CD4-positive, alpha-beta memory T cell (primary cell): ENCODE results near the gene NOP16. TPM values are rescaled to one million over a fixed set of nuclear protein-coding genes. Genes with fewer than 3 reads are reported as not detected.

Experiments
- CTCF ChIA-PET: fragments of 350-600 bp; sonication (Branson Sonifier 250); formaldehyde crosslinking; loops from one replicate; lab custom pipeline; 2021; ENCODE audit warnings: inconsistent platforms; ENCODE audit not compliant: partially characterized antibody; lab: Charles Lee
- POLR2A ChIA-PET: fragments of 350-600 bp; sonication (Branson Sonifier 250); formaldehyde crosslinking; loops from one replicate; lab custom pipeline; 2021; ENCODE audit not compliant: partially characterized antibody; lab: Charles Lee
- DNase-seq, 5 donors: peaks; one replicate each; pipeline versions ENCODE4 v3.0.0 to v3.0.0-alpha.2; 2020 to 2022; ENCODE audit warnings: mixed read lengths in 1 of 5
- H3K27ac ChIP-seq: one replicate; pipeline ENCODE4 v1.7.0; 2013; ENCODE audit warnings: low read depth, low read length
- H3K27me3 ChIP-seq: 2 replicates; pipeline ENCODE4 v1.7.0; 2013; ENCODE audit warnings: mild to moderate bottlenecking, low read length, moderate library complexity; ENCODE audit not compliant: insufficient read depth
- H3K36me3 ChIP-seq: 2 replicates; pipeline ENCODE4 v1.7.0; 2013; ENCODE audit warnings: mild to moderate bottlenecking, low read length, moderate library complexity; ENCODE audit not compliant: insufficient read depth
- H3K4me1 ChIP-seq: 2 replicates; pipeline ENCODE4 v1.7.0; 2013; ENCODE audit warnings: mild to moderate bottlenecking, low read length, moderate library complexity; ENCODE audit not compliant: insufficient read depth
- H3K4me3 ChIP-seq, 2 donors: one replicate each; pipeline ENCODE4 v1.7.0; 2013; ENCODE audit warnings: low read length in 2 of 2, mild to moderate bottlenecking in 1 of 2
- H3K9me3 ChIP-seq, 2 donors: one replicate each; pipeline ENCODE4 v1.7.0; 2013; ENCODE audit warnings: low read length in 2 of 2, control low read depth in 1 of 2; ENCODE audit not compliant: control insufficient read depth in 1 of 2
- H3K27ac Mint-ChIP-seq, 7 donors: one replicate each; pipeline ENCODE4 v1.8.0; 2020 to 2021; ENCODE audit warnings: mixed read lengths in 7 of 7, mild to moderate bottlenecking in 6 of 7, inconsistent platforms in 3 of 7, moderate library complexity in 3 of 7
- H3K27me3 Mint-ChIP-seq, 2 donors: one replicate each; pipeline ENCODE4 v1.8.0; 2020 to 2021; ENCODE audit warnings: mixed read lengths in 2 of 2
- H3K36me3 Mint-ChIP-seq, 2 donors: one replicate each; pipeline ENCODE4 v1.8.0; 2020 to 2021; ENCODE audit warnings: mixed read lengths in 2 of 2, inconsistent platforms in 1 of 2, mild to moderate bottlenecking in 1 of 2
- H3K4me1 Mint-ChIP-seq, 4 donors: one replicate each; pipeline ENCODE4 v1.8.0; 2020 to 2021; ENCODE audit warnings: mixed read lengths in 4 of 4, mild to moderate bottlenecking in 1 of 4
- H3K4me3 Mint-ChIP-seq, 8 donors: one replicate each; pipeline ENCODE4 v1.8.0; 2020 to 2021; ENCODE audit warnings: mixed read lengths in 8 of 8, mild to moderate bottlenecking in 7 of 8, moderate library complexity in 6 of 8, inconsistent platforms in 3 of 8
- H3K9me3 Mint-ChIP-seq, 8 donors: one replicate each; pipeline ENCODE4 v1.8.0; 2020 to 2021; ENCODE audit warnings: mixed read lengths in 8 of 8, mild to moderate bottlenecking in 5 of 8, inconsistent platforms in 3 of 8, moderate library complexity in 1 of 8
- intact Hi-C: fragments of 100-400 bp; cut with micrococcal nuclease; formaldehyde crosslinking; loops from one replicate; pipeline ENCODE4 v1.15.1; 2023
- polyA plus RNA-seq, 2 donors: library from polyadenylated mRNA; unstranded; fragments of 300-500 nt; fragmentation: Illumina TruSeq; gene quantifications; one replicate each; pipeline ENCODE4 v1.2.3, GENCODE V29; 2021
- total RNA-seq, 2 experiments: library from RNA; stranded (reverse); gene quantifications; one replicate each; pipeline ENCODE4 v1.2.3, GENCODE V29; 2021

The NOP16 gene
- total and polyA plus RNA-seq, 4 experiments from 2014 or later = 16.9 to 46.3 (median 19.3) TPM

GRCh38 chr5:176353533-176353932 lies 34.9 kb downstream of the NOP16 start:
- Mint-ChIP-seq H3K9me3 (no peaks in the 10 kb centered on the region), H3K4me1 (peaks cover 17 to 40% (median 29%) of the 10 kb centered on the region in 4 donors), H3K4me3 (no peak overlapping the region), H3K27ac (peak overlapping the region in 3 of 7 donors; percentile 2 to 24 (median 15)), H3K27me3 (no peaks in the 10 kb centered on the region), H3K36me3 (peaks cover 45 to 91% of the 10 kb centered on the region in 2 donors)
- Histone ChIP-seq H3K27me3 (no peaks in the 10 kb centered on the region), H3K4me3 (no peak overlapping the region), H3K9me3 (no peaks in the 10 kb centered on the region), H3K27ac (no peak overlapping the region), H3K36me3 (peaks cover 69% of the 10 kb centered on the region), H3K4me1 (no peaks in the 10 kb centered on the region)
- ChIA-PET CTCF (interaction anchor here (0.6 to 1.2 kb wide), 2 partner anchors 8 to 55 kb away, joined by 3 to 5 read pairs; partner anchors contain the start of gene KIAA1191), POLR2A (interaction anchor here (3.8 kb wide), 1 partner anchor 8 kb away, joined by 19 read pairs; the partner anchor contains the start of gene KIAA1191)
- intact Hi-C loops = no loop called here
- no peak for DNase-seq

- peaks cover 69% of the 10 kb centered on the region for H3K36me3 ChIP-seq
- no peaks in the 10 kb centered on the region for H3K4me1 ChIP-seq
- no peak for DNase-seq
- Mint-ChIP-seq H3K27me3 (no peaks in the 10 kb centered on the region), H3K4me1 (peaks cover 12 to 29% (median 20%) of the 10 kb centered on the region in 4 donors), H3K27ac (peak overlapping the region in 3 of 7 donors; percentile 8 to 80 (median 44)), H3K36me3 (peaks cover 46 to 91% of the 10 kb centered on the region in 2 donors), H3K4me3 (no peak overlapping the region), H3K9me3 (no peaks in the 10 kb centered on the region)
- H3K4me3 ChIP-seq = no peak overlapping the region
- no peaks in the 10 kb centered on the region for H3K9me3 ChIP-seq
- ChIA-PET CTCF (interaction anchor here (0.8 kb wide), 1 partner anchor 10 kb away, joined by 4 read pairs; the partner anchor contains the start of gene KIAA1191), POLR2A (interaction anchor here (0.7 to 3.8 kb wide), 2 partner anchors 10 to 190 kb away, joined by 3 to 19 read pairs; partner anchors contain the start of gene KIAA1191)
- no peaks in the 10 kb centered on the region for H3K27me3 ChIP-seq
- intact Hi-C loops = no loop called here
- H3K27ac ChIP-seq = no peak overlapping the region
These were observed 36.1 kb downstream of the NOP16 start for GRCh38 chr5:176352116-176352878.

- peaks cover 45 to 90% of the 10 kb centered on the region in 2 donors for H3K36me3 Mint-ChIP-seq
- H3K9me3 ChIP-seq = no peaks in the 10 kb centered on the region
- CTCF ChIA-PET = no interaction called here
- no peak for DNase-seq
- H3K36me3 ChIP-seq = peaks cover 77% of the 10 kb centered on the region
- peak overlapping the region in 2 of 7 donors; percentile 54 to 62 for H3K27ac Mint-ChIP-seq
- POLR2A ChIA-PET = interaction anchor here (3.8 kb wide), 1 partner anchor 11 kb away, joined by 19 read pairs; the partner anchor contains the start of gene KIAA1191
- intact Hi-C loops = no loop called here
- H3K9me3 Mint-ChIP-seq = no peaks in the 10 kb centered on the region
- no peak overlapping the region for H3K27ac ChIP-seq
- H3K4me3 Mint-ChIP-seq = no peak overlapping the region
- H3K27me3 ChIP-seq = no peaks in the 10 kb centered on the region
- H3K27me3 Mint-ChIP-seq = no peaks in the 10 kb centered on the region
- H3K4me1 Mint-ChIP-seq = peaks cover 8 to 24% (median 14%) of the 10 kb centered on the region in 4 donors
- no peaks in the 10 kb centered on the region for H3K4me1 ChIP-seq
- no peak overlapping the region for H3K4me3 ChIP-seq
These were observed 38.0 kb downstream of the NOP16 start for GRCh38 chr5:176350416-176350815.

DNA sequence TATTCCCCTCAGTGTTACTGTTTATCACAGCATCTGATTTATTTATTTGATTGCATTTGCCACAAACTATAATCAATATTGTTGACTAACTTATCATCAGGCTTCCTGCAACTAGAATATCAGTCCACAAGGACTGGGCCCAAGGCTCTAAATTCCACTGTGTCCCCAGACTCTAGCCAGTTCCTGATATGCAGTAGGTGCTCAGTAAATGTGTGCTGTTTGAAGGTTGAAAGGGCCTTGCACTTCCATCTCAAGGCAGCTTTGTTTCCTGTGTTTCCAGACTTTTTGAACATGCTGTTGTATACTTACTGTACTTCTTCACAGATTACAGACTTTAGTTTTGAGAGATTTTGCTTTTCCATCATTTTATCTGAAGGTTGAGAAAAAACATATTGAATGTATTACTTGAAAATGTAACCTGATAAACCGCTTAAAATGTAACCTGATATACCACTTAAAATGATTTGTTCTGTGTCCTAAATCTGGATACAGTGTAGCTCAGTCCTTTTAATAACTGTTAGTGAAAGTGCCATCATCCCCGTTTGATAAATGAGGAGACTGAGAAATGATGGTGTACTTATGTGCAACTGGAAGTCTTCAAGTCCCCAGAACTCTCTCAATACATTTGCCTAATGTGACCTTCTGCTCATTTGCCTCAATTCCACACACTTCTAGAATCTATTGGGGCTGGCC lies 45.5 kb downstream of the NOP16 start:
- Histone ChIP-seq H3K4me3 (no peak overlapping the region), H3K36me3 (peaks cover 22% of the 10 kb centered on the region), H3K9me3 (no peaks in the 10 kb centered on the region), H3K27me3 (no peaks in the 10 kb centered on the region), H3K4me1 (no peaks in the 10 kb centered on the region), H3K27ac (no peak overlapping the region)
- H3K27ac Mint-ChIP-seq = peak overlapping the region in 5 of 7 donors; percentile 10 to 63 (median 18)
- ChIA-PET CTCF (interaction anchor here (0.6 kb wide), 1 partner anchor 80 kb away, joined by 3 read pairs; no protein-coding TSS in a partner anchor), POLR2A (interaction anchor here (0.9 kb wide), 1 partner anchor 19 kb away, joined by 3 read pairs; the partner anchor contains the start of gene KIAA1191)
- no peaks in the 10 kb centered on the region for H3K9me3 Mint-ChIP-seq
- peaks cover 13 to 58% of the 10 kb centered on the region in 2 donors for H3K36me3 Mint-ChIP-seq
- H3K4me1 Mint-ChIP-seq = no peaks in the 10 kb centered on the region
- intact Hi-C loops = no loop called here
- no peaks in the 10 kb centered on the region for H3K27me3 Mint-ChIP-seq
- no peak overlapping the region for H3K4me3 Mint-ChIP-seq
- DNase-seq = no peak

GRCh38 chr5:176342158-176342483 lies 46.3 kb downstream of the NOP16 start:
- no peak for DNase-seq
- Mint-ChIP-seq H3K36me3 (peaks cover 12 to 56% of the 10 kb centered on the region in 2 donors), H3K4me1 (no peaks in the 10 kb centered on the region), H3K27me3 (no peaks in the 10 kb centered on the region), H3K27ac (peak overlapping the region in 4 of 7 donors; percentile 12 to 45 (median 21)), H3K4me3 (no peak overlapping the region), H3K9me3 (no peaks in the 10 kb centered on the region)
- Histone ChIP-seq H3K36me3 (peaks cover 21% of the 10 kb centered on the region), H3K27ac (no peak overlapping the region), H3K27me3 (no peaks in the 10 kb centered on the region), H3K4me1 (no peaks in the 10 kb centered on the region), H3K4me3 (no peak overlapping the region), H3K9me3 (no peaks in the 10 kb centered on the region)
- ChIA-PET CTCF (no interaction called here), POLR2A (no interaction called here)
- intact Hi-C loops = no loop called here

DNA sequence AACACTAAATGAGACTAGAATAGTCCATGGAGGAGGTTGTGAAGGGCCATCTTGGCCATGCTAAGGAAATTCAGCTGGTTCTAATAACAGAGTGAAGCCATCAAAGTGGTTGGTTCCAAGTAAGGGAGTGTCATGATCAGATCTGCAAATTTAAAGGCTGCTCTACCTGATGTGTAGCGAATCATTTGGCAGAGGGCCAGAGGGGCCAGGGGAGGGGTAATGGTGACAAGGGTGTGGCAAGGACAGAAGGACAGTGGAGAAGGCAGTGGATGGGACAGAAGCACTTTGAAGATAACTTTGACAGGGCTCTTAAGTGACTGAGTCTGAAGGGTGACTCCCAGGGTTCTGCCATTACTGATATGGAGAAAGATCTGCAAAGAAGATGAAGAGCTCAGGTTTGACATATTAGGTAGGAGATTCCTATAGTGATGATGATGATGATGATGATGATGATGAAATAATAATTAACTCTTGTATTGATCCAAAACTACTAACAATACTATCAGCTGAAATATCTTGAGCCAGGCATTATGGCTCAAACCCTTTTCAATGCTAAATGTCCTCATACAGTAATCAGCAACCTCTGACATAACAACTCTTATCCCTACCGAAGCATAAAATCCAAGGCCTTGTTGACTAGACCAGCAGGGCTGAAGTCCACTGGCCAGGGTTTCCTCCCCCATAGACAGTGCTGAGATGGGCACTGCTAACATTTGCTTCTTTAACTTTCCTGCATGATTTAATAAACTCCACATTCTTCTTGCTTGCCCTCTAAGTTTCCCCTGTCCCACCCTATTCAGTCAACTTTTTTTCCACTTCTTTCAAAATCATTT lies 46.9 kb downstream of the NOP16 start:
- intact Hi-C loops = no loop called here
- no peaks in the 10 kb centered on the region for H3K9me3 Mint-ChIP-seq
- DNase-seq = no peak
- peaks cover 17 to 57% of the 10 kb centered on the region in 2 donors for H3K36me3 Mint-ChIP-seq
- no peaks in the 10 kb centered on the region for H3K27me3 Mint-ChIP-seq
- Histone ChIP-seq H3K36me3 (peaks cover 16% of the 10 kb centered on the region), H3K9me3 (no peaks in the 10 kb centered on the region), H3K27me3 (no peaks in the 10 kb centered on the region), H3K4me1 (no peaks in the 10 kb centered on the region), H3K4me3 (no peak overlapping the region), H3K27ac (no peak overlapping the region)
- H3K4me3 Mint-ChIP-seq = no peak overlapping the region
- H3K27ac Mint-ChIP-seq = peak overlapping the region in 5 of 7 donors; percentile 45 to 75 (median 56)
- H3K4me1 Mint-ChIP-seq = no peaks in the 10 kb centered on the region
- POLR2A ChIA-PET = no interaction called here
- CTCF ChIA-PET = no interaction called here
